ENCODE measurements around the gene TMPRSS9. TPM values are rescaled to one million over a fixed set of nuclear protein-coding genes. Genes with fewer than 3 reads are reported as not detected.

The TMPRSS9 gene
- total and polyA plus RNA-seq, 2 of the 13 experiments (the other 11 are each of a cell fraction or from before 2014, with no cell fraction given) = 2.5 to 5.2 TPM

GRCh38 chr19:2474232-2475017, 114.4 kb downstream of the TMPRSS9 start (continued):
- TF ChIP-seq GTF3A (CRISPR knock-in tag; conservative IDR thresholded peaks at IDR 0.05) = 0 out of 2 replicates have a peak, but pooled peaks have one; percentile 71
- TF ChIP-seq ZNF501 (CRISPR knock-in tag; IDR thresholded peaks at IDR 0.05) = 0 out of 2 replicates have a peak, but pooled peaks have one; percentile 58
- peak; percentile 7; the same call in 1 of the 2 replicates for TF ChIP-seq ZNF33B (CRISPR knock-in tag; IDR thresholded peaks at IDR 0.05)
- TF ChIP-seq, protein P1, sequence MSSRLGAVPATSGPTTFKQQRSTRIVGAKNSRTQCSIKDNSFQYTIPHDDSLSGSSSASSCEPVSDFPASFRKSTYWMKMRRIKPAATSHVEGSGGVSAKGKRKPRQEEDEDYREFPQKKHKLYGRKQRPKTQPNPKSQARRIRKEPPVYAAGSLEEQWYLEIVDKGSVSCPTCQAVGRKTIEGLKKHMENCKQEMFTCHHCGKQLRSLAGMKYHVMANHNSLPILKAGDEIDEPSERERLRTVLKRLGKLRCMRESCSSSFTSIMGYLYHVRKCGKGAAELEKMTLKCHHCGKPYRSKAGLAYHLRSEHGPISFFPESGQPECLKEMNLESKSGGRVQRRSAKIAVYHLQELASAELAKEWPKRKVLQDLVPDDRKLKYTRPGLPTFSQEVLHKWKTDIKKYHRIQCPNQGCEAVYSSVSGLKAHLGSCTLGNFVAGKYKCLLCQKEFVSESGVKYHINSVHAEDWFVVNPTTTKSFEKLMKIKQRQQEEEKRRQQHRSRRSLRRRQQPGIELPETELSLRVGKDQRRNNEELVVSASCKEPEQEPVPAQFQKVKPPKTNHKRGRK (CRISPR knock-in tag; IDR thresholded peaks at IDR 0.05) = no peak
- TF ChIP-seq STAG1 (CRISPR knock-in tag; IDR thresholded peaks at IDR 0.05) = peak; percentile 98
- 0 out of 2 replicates have a peak, but pooled peaks have one; percentile 50 for TF ChIP-seq E2F5 (CRISPR knock-in tag; conservative IDR thresholded peaks at IDR 0.05)
- TF ChIP-seq YY1 (IDR thresholded peaks at IDR 0.05; ENCODE audit: insufficient read depth, insufficient replicate concordance, low read depth, low read length) = peak; percentile 82
- TF ChIP-seq SP5 (CRISPR knock-in tag; IDR thresholded peaks at IDR 0.05; ENCODE audit: borderline replicate concordance, low read depth) = peak; percentile 91
- peak; percentile 70; the same call in 1 of the 2 replicates for TF ChIP-seq FOXK1 (CRISPR knock-in tag; IDR thresholded peaks at IDR 0.05; ENCODE audit: borderline replicate concordance, low read depth)
- no peak for TF ChIP-seq ZNF768 (CRISPR knock-in tag; IDR thresholded peaks at IDR 0.05)
- TF ChIP-seq CHD2 (IDR thresholded peaks at IDR 0.05; ENCODE audit: low read depth, low read length) = no peak
- TF ChIP-seq SIX1 (CRISPR knock-in tag; IDR thresholded peaks at IDR 0.05; ENCODE audit: borderline replicate concordance) = no peak
- 0 out of 2 replicates have a peak, but pooled peaks have one; percentile 25 for TF ChIP-seq RBFOX2 (IDR thresholded peaks at IDR 0.05; ENCODE audit: low read depth, low read length)
- peak; percentile 76 for TF ChIP-seq TEAD3 (CRISPR knock-in tag; optimal IDR thresholded peaks at IDR 0.05; ENCODE audit: borderline replicate concordance)
- peak; percentile 96 for TF ChIP-seq ZBTB7A (CRISPR knock-in tag; IDR thresholded peaks at IDR 0.05)
- no peak for TF ChIP-seq ZNF451 (CRISPR knock-in tag; IDR thresholded peaks at IDR 0.05)
- TF ChIP-seq, protein P2, sequence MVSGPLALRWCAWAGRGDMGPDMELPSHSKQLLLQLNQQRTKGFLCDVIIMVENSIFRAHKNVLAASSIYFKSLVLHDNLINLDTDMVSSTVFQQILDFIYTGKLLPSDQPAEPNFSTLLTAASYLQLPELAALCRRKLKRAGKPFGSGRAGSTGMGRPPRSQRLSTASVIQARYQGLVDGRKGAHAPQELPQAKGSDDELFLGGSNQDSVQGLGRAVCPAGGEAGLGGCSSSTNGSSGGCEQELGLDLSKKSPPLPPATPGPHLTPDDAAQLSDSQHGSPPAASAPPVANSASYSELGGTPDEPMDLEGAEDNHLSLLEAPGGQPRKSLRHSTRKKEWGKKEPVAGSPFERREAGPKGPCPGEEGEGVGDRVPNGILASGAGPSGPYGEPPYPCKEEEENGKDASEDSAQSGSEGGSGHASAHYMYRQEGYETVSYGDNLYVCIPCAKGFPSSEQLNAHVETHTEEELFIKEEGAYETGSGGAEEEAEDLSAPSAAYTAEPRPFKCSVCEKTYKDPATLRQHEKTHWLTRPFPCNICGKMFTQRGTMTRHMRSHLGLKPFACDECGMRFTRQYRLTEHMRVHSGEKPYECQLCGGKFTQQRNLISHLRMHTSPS (CRISPR knock-in tag; IDR thresholded peaks at IDR 0.05; ENCODE audit: low read depth) = peak; percentile 57; the same call in 1 of the 2 replicates
- TF ChIP-seq SIN3A (IDR thresholded peaks at IDR 0.05; ENCODE audit: borderline replicate concordance, low read depth, low read length) = peak; percentile 68; the same call in 1 of the 2 replicates
- TF ChIP-seq CREB1 (IDR thresholded peaks at IDR 0.05) = peak; percentile 49
- no peak for TF ChIP-seq CREB1 (CRISPR knock-in tag; IDR thresholded peaks at IDR 0.05)
- TF ChIP-seq ZMYM3 (CRISPR knock-in tag; IDR thresholded peaks at IDR 0.05) = peak; percentile 90
- TF ChIP-seq HNF4G (IDR thresholded peaks at IDR 0.05; ENCODE audit: borderline replicate concordance, low read depth, low read length) = no peak
- TF ChIP-seq HNF4G (CRISPR knock-in tag; IDR thresholded peaks at IDR 0.05; ENCODE audit: borderline replicate concordance, low read depth) = peak; percentile 73
- TF ChIP-seq RFXANK (CRISPR knock-in tag; IDR thresholded peaks at IDR 0.05) = peak; percentile 79; the same call in 1 of the 2 replicates
- no peak for TF ChIP-seq ZFP62 (CRISPR knock-in tag; IDR thresholded peaks at IDR 0.05)
- TF ChIP-seq CBFB (CRISPR knock-in tag; IDR thresholded peaks at IDR 0.05) = 0 out of 2 replicates have a peak, but pooled peaks have one; percentile 40
- no peak for TF ChIP-seq ZNF577 (CRISPR knock-in tag; IDR thresholded peaks at IDR 0.05; ENCODE audit: borderline replicate concordance, low read depth)
- TF ChIP-seq HMG20A (CRISPR knock-in tag; IDR thresholded peaks at IDR 0.05; ENCODE audit: borderline replicate concordance) = peak; percentile 45; the same call in 1 of the 2 replicates
